ENCODE results near the gene DNAAF9.

GRCh38 chr20:3400260-3401155 is 7.0 kb downstream of the DNAAF9 start:
- TF ChIP-seq CTCF (IDR thresholded peaks at IDR 0.05) (no peak), ZFX (IDR thresholded peaks at IDR 0.05; ENCODE audit: borderline replicate concordance) (no peak)
